DND-41 (cell line): ENCODE measurements around the gene CHST1.

ENCODE experiments used
- ATAC-seq: fragments of 200-7000 bp; cut with Tn5 transposase; 3 replicates; pipeline ENCODE4 v1.9.1; 2021; ENCODE audit warnings: low read depth; ENCODE audit not compliant: insufficient read depth
- DNase-seq: peaks from one replicate; pipeline ENCODE4 v3.0.0-alpha.2; 2020
- H2AFZ ChIP-seq: 2 replicates; pipeline ENCODE4 v1.6.0; 2012; ENCODE audit warnings: low read depth, low read length
- H3K27ac ChIP-seq: 2 replicates; pipeline ENCODE4 v1.5.1; 2012; ENCODE audit warnings: low read length, inconsistent platforms
- H3K27me3 ChIP-seq: fragments of 200-600 bp; sonication (generic); 2 replicates; pipeline ENCODE4 v1.6.0; 2012; ENCODE audit warnings: low read length, mild to moderate bottlenecking, inconsistent platforms; ENCODE audit not compliant: insufficient read depth, poor library complexity
- H3K36me3 ChIP-seq: 2 replicates; pipeline ENCODE4 v1.5.1; 2012; ENCODE audit warnings: low read length, inconsistent platforms; ENCODE audit not compliant: insufficient read depth
- H3K4me1 ChIP-seq: 2 replicates; pipeline ENCODE4 v1.5.1; 2012; ENCODE audit warnings: mild to moderate bottlenecking, low read length; ENCODE audit not compliant: insufficient read depth
- H3K4me2 ChIP-seq: 2 replicates; pipeline ENCODE4 v1.6.0; 2012; ENCODE audit warnings: mild to moderate bottlenecking, moderate library complexity, low read length, inconsistent platforms; ENCODE audit not compliant: insufficient read depth
- H3K4me3 ChIP-seq, 2 experiments: fragments of 200-600 bp in 1 of 2; shearing (Covaris generic) in 1 of 2; 2 replicates each; pipeline ENCODE4 v1.5.1; 2012 to 2016; ENCODE audit warnings: inconsistent platforms in 2 of 2, low read length in 2 of 2, mild to moderate bottlenecking in 2 of 2, low read depth in 1 of 2, moderate library complexity in 1 of 2
- H3K79me2 ChIP-seq: 2 replicates; pipeline ENCODE4 v1.6.0; 2012; ENCODE audit warnings: low read length, inconsistent platforms; ENCODE audit not compliant: insufficient read depth
- H3K9ac ChIP-seq: 2 replicates; pipeline ENCODE4 v1.6.0; 2012; ENCODE audit warnings: low read depth, mild to moderate bottlenecking, inconsistent platforms, low read length, moderate library complexity
- H3K9me3 ChIP-seq: 2 replicates; pipeline ENCODE4 v1.5.1; 2012; ENCODE audit warnings: low read length, moderate library complexity, mild to moderate bottlenecking, inconsistent platforms; ENCODE audit not compliant: insufficient read depth, severe bottlenecking
- H4K20me1 ChIP-seq: 2 replicates; pipeline ENCODE4 v1.6.0; 2012; ENCODE audit warnings: low read length; ENCODE audit not compliant: insufficient read depth
- CTCF ChIP-seq: IDR thresholded peaks from 2 replicates; pipeline ENCODE4 v1.5.1; 2012; ENCODE audit warnings: borderline replicate concordance, low read length, moderate library complexity, mild to moderate bottlenecking; ENCODE audit not compliant: poor library complexity, severe bottlenecking; ENCODE audit errors: extremely low read depth
- EZH2 ChIP-seq: IDR thresholded peaks from 3 replicates; pipeline ENCODE4 v1.6.1; 2012; ENCODE audit warnings: borderline replicate concordance, low read depth, mild to moderate bottlenecking, moderate library complexity, low read length, inconsistent platforms; ENCODE audit not compliant: severe bottlenecking

Gene CHST1

GRCh38 chr11:45620243-45620642, 45.2 kb downstream of the CHST1 start:
- TF ChIP-seq EZH2 (no peak), CTCF (no peak)

GRCh38 chr11:45618897-45619296, 46.5 kb downstream of the CHST1 start:
- Histone ChIP-seq H3K9ac (no peak overlapping the region), H3K79me2 (no peaks in the 10 kb centered on the region), H2AFZ (no peak overlapping the region), H3K9me3 (peaks cover 24% of the 10 kb centered on the region), H3K36me3 (no peaks in the 10 kb centered on the region), H3K27me3 (peaks cover 6% of the 10 kb centered on the region), H3K4me1 (no peaks in the 10 kb centered on the region), H4K20me1 (no peaks in the 10 kb centered on the region), H3K27ac (no peak overlapping the region), H3K4me3 (no peak overlapping the region), H3K4me2 (no peak overlapping the region)
- DNase-seq (no peak), ATAC-seq (no peak)
- TF ChIP-seq EZH2 (no peak), CTCF (no peak)

More at GRCh38 chr11:45620243-45620642, 45.2 kb downstream of the CHST1 start:
- Histone ChIP-seq H3K36me3 (no peaks in the 10 kb centered on the region), H4K20me1 (no peaks in the 10 kb centered on the region), H3K79me2 (no peaks in the 10 kb centered on the region), H3K9me3 (peaks cover 24% of the 10 kb centered on the region), H3K27me3 (no peaks in the 10 kb centered on the region), H3K4me1 (no peaks in the 10 kb centered on the region), H3K27ac (no peak overlapping the region), H3K4me3 (no peak overlapping the region), H2AFZ (no peak overlapping the region), H3K4me2 (no peak overlapping the region), H3K9ac (no peak overlapping the region)
- DNase-seq (no peak), ATAC-seq (no peak)

GRCh38 chr11:45617871-45618601, 47.4 kb downstream of the CHST1 start:
- no peaks in the 10 kb centered on the region for H4K20me1 ChIP-seq
- no peaks in the 10 kb centered on the region for H3K36me3 ChIP-seq
- TF ChIP-seq CTCF: no peak
- ATAC-seq (no peak), DNase-seq (no peak)
- no peak overlapping the region for H3K4me3 ChIP-seq
- no peak overlapping the region for H3K9ac ChIP-seq
- no peak overlapping the region for H2AFZ ChIP-seq
- H3K9me3 ChIP-seq: peaks cover 24% of the 10 kb centered on the region
- no peak overlapping the region for H3K4me2 ChIP-seq
- no peaks in the 10 kb centered on the region for H3K79me2 ChIP-seq
- no peak overlapping the region for H3K27ac ChIP-seq
- H3K27me3 ChIP-seq: peaks cover 6% of the 10 kb centered on the region
- H3K4me1 ChIP-seq: no peaks in the 10 kb centered on the region
